GM12891 (cell line): Measurements from ENCODE around the gene SLC30A4.

Source experiments
- DNase-seq: peaks from one replicate; pipeline ENCODE4 v3.0.0; 2011; ENCODE audit warnings: low spot score; ENCODE audit not compliant: insufficient read length
- FAIRE-seq: peaks from 2 replicates; lab custom pipeline; 2011; peaks lifted over from hg19 to GRCh38; lab: Jason Lieb, UNC
- PAX5 ChIP-seq: IDR thresholded peaks from 2 replicates; pipeline ENCODE4 v1.6.1; 2011; ENCODE audit warnings: low read length, moderate library complexity, mild to moderate bottlenecking; ENCODE audit not compliant: insufficient read depth, severe bottlenecking
- POLR2A ChIP-seq: IDR thresholded peaks from 2 replicates; pipeline ENCODE4 v1.6.1; 2011; ENCODE audit warnings: low read depth, low read length, control low read depth
- POLR2AphosphoS5 ChIP-seq: IDR thresholded peaks from 2 replicates; pipeline ENCODE4 v1.6.1; 2011; ENCODE audit warnings: low read depth, low read length, control low read depth
- POU2F2 ChIP-seq: IDR thresholded peaks from 2 replicates; pipeline ENCODE4 v1.6.1; 2011; ENCODE audit warnings: low read depth, mild to moderate bottlenecking, control low read depth, low read length, moderate library complexity
- SPI1 ChIP-seq: IDR thresholded peaks from 2 replicates; pipeline ENCODE4 v1.6.1; 2011; ENCODE audit warnings: low read depth, low read length, control low read depth
- TAF1 ChIP-seq: IDR thresholded peaks from 2 replicates; pipeline ENCODE4 v1.6.1; 2011; ENCODE audit warnings: low read depth, low read length, control low read depth

SLC30A4 gene

GRCh38 chr15:45435124-45435903, 87.2 kb downstream of the SLC30A4 start:
- TF ChIP-seq POU2F2 = no peak
- no peak for TF ChIP-seq POLR2AphosphoS5
- no peak for TF ChIP-seq POLR2A
- no peak for TF ChIP-seq TAF1
- no peak for TF ChIP-seq PAX5
- TF ChIP-seq SPI1 = no peak
- no peak for FAIRE-seq
- DNase-seq = no peak

- TF ChIP-seq PAX5 (no peak), POU2F2 (no peak), POLR2A (no peak), POLR2AphosphoS5 (no peak), TAF1 (no peak), SPI1 (no peak)
- FAIRE-seq = no peak
- no peak for DNase-seq
Observed at GRCh38 chr15:45434078-45434567, 88.4 kb downstream of the SLC30A4 start.

GRCh38 chr15:45431511-45431910, 91.0 kb downstream of the SLC30A4 start:
- DNase-seq = no peak
- FAIRE-seq = no peak
- TF ChIP-seq SPI1 = no peak
- TF ChIP-seq POLR2A = no peak
- TF ChIP-seq TAF1 = no peak
- no peak for TF ChIP-seq POU2F2
- no peak for TF ChIP-seq PAX5
- TF ChIP-seq POLR2AphosphoS5 = no peak

- DNase-seq (peak; percentile 86), FAIRE-seq (peak; percentile 38)
- no peak for TF ChIP-seq SPI1
- no peak for TF ChIP-seq POLR2A
- TF ChIP-seq POU2F2 = no peak
- no peak for TF ChIP-seq PAX5
- TF ChIP-seq POLR2AphosphoS5 = no peak
- TF ChIP-seq TAF1 = no peak
Observed at GRCh38 chr15:45429941-45430792, 92.4 kb downstream of the SLC30A4 start.
